Measurements from ENCODE around the gene PGM2.

PGM2 gene

DNA sequence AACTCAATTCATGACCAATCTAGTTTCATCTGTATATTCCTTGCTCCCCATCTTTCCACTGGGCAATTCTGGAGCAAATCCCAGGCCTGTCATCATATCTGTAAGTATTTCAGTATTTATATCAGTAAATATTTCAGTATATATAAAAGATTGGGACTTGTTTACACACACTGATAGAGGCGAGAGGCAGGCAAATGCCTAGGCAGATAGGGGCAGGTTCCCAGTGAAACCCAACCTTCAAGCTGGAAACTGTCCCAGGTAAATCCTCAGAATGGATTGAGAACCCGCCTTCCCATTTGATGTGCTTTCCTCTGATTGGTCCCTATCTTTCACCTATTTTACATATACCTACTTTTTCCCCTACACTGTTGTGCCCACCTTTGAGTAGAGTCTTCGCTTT lies 40.6 kb downstream of the PGM2 start:
- no peak for ATAC-seq

DNA sequence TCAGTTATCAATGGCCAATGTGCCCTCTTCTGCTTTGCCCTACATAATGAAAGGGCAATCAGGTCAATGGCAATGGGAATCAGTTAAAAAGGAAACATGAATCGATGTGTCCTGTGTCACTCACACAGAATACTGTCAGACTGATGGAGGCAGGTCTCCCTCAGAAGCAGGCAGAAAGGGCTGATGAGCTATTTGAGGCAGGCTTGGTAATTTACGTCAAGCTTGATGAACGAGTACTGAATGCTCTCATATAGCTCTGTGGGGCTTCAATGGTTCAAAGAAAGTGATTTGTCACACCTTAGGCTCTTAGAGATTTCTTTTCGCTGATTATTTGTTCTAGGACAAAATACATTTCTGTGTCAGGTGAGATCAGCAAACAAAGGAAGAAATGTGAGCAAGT lies 41.8 kb downstream of the PGM2 start:
- no peak for ATAC-seq

DNA sequence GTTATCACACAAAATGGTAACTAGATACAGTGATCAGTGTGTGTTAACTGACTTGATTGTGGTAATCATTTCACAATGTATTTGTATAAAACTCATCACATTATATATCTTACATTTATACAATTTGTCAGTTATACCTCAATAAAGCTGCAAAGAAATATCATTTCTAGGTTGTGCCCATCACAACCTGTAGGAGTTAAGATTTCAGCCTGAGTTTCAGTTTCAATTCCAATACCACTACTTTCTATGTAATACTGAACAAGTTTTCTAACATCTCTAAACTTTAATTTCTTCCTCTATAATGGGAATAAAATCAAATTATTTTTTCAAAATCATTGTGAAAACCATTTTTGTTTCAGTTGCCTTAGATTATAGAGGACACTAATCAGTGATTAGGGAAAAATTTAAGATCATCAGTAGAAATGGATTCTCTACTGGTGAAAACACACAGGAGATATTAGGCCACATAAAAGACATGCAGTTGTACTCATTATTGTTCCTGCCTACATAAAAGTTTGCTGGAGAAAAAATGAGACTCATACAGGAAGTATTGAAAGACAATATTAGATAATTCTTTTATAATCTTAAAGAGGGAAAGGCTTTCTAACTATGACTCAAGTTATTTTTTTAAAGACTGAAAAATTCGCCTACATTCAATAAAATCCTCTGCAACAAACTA lies 46.0 kb downstream of the PGM2 start:
- ATAC-seq = peak in 1 of 2 donors; percentile 24

DNA sequence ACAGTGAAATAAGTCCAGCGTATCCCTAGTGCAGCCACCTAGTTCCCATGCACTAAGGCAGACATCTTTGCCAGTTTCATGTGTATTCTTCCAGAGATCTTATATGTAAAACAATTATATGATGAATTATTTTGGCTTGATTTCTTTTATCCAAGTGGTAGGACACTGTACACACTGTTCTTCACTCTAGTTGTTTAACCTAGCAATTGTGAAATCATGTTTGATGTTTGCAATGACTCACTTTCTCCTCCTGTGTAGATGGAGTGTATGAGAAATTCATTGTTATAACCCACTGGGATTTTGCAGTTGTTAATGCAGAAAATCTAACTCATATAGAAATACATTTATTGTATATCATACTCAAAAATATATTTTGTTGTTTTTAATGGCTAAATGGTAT lies 46.9 kb downstream of the PGM2 start:
- peak in 1 of 2 donors; percentile 62 for ATAC-seq

DNA sequence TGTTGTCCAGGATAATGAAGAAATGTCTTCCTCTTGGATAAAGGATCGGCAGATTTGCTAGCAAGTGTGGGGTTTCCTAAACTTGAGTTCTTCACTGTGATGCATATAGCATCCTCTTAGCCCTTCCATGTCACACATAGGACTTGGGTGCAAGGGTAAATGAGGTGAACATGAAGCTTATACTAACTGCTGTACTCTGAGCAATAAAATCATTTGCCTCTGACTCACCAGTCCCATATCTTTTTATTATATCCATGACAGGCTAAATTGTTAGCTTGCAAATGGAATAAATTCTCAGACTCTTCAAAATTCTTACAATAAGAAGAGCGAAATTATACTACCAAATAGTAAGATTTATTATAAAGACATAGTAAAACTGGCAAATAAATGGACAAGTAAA lies 49.7 kb downstream of the PGM2 start:
- no peak for ATAC-seq

DNA sequence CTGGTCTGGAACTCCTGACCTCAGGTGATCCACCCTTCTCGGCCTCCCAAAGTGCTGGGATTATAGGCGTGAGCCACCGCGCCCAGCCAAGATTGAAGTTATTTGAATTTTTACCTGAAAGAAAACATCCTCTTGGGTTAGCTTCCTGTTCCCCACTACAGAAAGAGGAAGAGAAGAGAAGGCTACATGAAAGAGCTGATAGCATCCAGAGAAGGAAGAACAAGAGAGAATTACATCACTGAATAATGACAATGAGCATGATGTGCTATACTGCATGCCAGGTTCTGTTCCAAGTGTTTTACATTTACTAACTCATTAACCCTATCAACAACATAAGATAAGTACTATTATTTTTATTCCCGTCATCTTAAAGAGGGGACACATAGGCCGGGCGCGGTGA lies 52.9 kb downstream of the PGM2 start:
- no peak for ATAC-seq

DNA sequence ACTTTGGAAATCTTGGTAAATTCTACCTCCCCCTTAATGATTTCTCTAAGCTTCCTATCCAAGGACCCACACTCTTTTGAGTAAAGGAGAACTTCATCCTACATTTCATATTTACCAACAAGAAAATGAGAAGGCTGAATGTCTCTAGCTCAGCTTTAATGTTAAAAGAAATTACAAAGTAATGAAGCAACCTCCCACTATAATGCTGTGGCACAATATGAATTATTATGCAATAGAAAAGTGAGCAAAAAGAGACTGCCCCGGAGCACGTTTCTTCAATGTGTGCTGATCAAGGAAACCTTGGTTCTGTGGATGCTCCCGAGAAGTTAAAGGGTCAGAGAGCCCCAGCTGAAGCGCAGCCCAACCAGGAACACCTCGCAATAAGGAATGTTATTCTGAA lies 55.3 kb downstream of the PGM2 start:
- ATAC-seq = no peak

DNA sequence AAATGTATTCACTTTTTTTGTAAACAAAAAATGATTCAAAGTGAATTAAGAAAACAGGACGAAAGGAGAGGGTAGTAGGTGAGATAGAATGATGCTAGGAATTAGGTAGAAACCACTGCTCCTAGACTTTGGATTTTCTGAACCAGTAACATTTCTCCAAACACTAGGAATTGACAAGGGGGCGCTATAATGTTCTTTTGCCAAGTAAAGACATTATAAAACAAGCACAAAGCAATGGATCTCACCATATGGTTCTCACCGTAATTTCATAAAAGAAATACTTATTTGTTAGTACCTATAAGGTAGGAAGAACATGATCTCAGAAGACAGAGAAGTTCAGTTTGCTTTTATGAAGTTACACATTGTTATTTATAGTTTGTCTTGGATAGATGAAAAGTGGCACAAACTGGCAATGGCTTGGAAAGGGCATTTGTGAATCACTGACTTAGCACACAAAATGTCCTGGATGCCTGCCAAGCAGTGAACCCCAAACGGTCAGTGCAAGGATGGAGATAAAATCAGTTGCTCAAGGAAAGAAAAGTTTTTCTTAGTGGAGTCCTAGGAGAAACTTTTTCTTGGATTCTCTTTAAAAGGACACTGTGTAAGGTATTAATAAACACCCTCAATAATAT lies 56.3 kb downstream of the PGM2 start:
- ATAC-seq = no peak

DNA sequence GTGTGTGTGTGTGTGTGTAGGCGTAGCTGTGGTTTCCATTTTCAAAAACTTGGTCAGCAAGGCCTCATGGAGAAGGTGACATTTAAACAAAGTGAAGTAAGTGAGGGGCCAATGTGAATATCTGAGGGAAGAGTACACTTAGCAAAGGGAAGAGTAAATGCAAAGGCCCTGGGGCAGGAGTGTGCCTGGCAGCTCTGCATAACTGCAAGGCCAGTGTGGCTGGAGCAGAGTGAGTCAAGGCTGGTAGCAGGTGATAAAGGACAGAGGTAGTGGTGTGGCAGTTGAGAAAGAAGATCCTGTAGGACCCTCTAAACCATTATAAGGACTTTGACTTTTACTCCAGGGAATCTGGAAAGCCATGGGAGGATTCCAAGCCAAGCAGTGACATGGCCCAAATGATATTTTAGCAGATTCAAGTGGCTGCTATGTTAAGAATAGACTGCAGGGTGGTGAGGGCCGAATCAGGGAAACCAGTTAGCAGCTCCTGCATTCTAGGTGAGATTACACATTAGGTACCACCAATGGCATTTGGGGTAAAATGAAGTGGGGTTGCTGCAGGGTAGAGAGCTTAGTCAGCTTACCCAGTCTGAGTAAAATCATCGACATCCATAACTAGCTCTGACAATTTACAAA lies 58.5 kb downstream of the PGM2 start:
- ATAC-seq = no peak

DNA sequence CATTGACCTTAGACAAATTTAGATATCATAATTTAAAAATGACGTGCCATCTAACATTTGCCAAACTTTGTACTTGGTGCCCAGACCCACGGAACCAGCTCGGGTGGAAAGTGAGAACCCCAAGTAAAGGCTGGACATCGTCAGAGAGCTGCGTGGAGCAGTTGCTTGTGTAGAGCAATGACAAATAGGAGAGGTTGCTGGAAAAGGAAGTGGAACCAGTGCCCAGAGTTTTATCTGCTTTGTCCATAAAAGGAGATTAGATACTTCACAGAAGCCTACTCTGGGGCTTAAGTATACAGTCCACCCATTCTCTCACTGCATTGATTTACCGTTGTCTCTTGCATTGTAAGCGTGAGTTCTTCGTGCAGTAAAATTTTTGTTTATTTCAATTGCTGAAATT lies 59.0 kb downstream of the PGM2 start:
- no peak for ATAC-seq

DNA sequence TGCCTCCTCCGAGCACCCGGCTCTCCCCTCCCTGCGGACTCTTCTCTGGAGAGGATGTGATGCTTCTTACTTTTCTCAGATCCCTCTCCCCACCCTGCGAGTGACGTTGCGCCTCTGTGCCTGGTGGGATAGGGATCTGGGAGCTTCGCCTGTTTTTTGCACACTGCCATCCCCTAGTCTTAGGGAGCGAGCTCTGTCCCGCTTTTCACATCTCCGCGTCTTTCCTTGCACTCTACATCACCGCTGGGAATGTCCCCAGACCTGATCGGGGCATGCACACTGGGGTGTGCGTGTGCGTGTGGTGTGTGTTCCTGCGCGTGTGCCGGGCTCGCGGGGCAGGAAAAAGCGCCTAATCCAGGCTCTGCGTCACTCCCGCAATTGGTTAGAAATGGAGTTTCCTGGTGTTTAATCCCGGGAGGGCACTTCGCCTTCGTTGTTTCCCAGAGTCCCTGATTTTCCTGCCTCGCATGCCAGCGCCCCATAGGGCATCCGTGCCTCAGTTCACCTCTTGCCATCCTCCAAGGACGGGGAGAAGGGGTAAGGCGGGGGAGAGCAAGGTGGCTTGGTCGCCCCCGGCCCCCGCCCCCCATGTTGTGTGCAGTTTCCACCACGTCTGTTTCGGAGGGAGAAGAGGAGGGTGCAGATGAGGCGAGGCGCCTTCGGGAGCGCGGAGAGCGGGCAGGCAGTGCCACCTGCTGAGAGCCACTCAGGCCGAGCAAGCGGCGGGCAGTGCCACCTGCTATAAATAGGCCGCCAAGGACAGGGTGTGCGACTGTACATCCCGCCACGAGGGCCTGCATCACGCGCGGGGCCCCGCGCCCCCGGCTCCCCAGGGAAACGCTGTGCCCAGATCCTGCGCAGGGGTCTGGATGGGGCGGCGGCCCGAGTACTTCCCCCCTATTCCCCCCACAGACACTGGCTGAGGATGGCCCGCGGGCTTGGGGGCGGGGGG lies 63.6 kb downstream of the PGM2 start:
- peak; percentile 5 to 11 for ATAC-seq

DNA sequence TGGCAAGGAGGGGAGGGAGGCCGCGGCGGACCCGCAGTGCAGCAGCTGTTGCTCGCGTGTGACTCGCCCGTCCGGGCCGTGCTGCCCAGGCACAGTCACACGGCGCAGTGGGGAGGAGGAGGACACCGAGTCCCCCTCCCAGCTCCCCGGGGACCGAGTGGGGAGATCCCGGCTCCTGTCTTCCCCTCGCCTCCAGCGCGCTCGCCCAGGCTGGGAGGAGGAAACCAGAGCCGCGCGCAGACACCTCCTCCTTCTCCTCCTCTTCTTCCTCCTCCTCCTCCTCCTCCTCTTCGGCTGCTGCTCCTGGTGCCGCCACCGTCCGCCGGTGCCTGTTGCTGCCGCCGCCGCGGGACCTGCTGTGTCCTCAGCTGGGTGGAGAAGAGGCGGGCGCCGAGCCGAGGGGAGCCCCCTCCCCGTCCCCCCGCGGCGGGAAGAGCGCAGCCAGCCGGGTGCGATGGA lies 64.3 kb downstream of the PGM2 start, which contains the start of gene TBC1D1:
Gene TBC1D1, plus strand, starts transcription at position 284 of the 459 bp plus-strand sequence. CDS start 11,012 bp downstream, outside the sequence.
- ATAC-seq = peak; percentile 9 to 21

DNA sequence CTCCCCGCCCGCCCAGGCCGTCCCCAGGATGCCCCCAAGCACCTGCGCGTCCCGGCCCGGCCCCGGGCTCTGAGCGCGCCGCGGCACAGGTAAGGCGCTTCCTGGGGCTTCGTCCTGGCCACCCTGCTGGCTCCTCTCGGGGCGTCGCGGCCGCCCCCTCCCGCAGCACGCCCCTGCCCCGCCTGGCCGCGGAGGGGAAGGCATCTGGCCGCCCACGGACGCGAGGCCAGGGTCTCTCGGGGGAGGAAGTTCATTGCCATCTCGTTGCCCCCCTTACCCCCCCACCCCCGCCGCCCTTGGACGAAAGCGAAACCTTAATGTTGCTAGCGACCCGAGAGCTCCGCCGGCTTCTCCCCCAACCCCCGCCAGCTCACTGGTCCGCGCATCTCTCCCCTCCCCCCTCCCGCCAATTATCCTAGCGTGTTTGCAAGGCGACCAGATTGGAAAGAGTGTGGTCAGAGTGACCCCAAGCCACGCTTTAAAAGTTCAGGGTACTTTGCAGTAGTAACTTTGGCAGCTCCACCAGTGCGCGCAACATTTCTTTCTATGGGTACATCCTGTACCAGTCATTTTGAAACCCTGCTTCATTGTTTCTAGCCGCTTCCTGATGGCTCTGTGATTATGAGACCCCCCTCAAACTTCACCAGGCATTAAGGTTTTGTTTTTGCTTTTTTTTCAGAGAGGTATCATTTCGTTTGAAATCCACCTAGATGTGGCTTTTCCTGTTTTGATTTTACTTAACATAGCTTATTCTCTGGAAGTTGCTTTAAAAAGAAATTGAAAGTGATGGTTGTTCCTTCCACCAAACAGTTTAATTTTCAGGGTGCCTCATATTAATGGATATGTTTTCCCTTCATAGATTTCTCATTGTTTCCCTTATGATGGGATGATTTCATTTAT lies 65.0 kb downstream of the PGM2 start:
- peak; percentile 72 to 74 for ATAC-seq

DNA sequence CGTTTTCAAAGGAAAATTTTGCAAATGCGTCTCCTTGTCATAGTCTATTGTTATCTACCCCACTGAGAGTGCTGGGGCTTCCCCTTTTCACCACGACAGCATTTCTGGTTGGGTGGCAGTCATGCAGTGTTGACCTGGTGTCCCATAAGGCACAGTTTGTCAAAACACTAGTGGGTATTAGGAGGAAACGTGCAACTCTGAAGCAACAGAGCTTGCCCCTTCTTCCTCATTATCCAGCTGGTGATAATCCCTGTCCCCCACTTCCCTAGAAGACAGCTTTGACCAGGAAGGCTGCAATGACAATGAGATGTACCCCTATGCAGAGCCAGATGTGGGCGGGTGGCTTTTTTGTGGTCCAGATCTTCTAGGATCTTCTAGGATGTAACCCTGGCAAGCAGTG lies 66.2 kb downstream of the PGM2 start:
- peak; percentile 61 to 68 for ATAC-seq

DNA sequence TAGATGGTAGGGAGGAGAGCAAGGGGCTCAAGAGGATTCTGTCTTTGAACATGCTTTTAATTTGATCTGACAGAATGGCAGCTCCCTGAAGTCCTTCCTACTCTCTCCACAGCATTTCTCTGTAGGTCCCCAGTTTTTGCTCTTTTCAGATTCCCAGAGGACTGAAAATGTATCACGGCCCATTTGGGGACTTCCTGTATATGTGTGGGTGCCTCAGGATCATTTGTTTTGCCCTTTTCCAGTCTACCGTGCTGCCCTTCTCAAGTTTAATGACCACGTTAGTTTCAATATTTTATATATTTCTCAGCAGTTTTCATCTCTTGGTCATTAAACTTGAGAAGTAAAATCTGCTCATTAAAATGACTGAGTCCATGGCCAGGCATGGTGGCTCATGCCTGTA lies 66.7 kb downstream of the PGM2 start:
- no peak for ATAC-seq

DNA sequence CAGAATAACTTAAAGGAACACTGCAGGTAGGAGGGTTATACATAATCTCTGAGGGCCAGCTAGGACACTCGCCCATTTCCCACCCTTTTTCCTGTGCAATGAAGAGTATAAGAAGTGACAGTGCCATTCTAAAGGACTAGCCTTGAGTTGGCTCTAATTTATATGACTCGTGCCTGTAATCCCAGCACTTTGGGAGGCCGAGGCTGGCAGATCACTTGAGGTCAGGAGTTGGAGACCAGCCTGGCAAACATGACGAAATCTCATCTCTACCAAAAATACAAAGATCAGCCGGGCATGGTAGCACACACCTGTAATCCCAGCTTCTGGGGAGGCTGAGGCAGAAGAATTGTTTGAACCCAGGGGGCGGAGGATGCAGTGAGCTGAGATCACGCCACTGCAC lies 68.8 kb downstream of the PGM2 start:
- no peak for ATAC-seq

DNA sequence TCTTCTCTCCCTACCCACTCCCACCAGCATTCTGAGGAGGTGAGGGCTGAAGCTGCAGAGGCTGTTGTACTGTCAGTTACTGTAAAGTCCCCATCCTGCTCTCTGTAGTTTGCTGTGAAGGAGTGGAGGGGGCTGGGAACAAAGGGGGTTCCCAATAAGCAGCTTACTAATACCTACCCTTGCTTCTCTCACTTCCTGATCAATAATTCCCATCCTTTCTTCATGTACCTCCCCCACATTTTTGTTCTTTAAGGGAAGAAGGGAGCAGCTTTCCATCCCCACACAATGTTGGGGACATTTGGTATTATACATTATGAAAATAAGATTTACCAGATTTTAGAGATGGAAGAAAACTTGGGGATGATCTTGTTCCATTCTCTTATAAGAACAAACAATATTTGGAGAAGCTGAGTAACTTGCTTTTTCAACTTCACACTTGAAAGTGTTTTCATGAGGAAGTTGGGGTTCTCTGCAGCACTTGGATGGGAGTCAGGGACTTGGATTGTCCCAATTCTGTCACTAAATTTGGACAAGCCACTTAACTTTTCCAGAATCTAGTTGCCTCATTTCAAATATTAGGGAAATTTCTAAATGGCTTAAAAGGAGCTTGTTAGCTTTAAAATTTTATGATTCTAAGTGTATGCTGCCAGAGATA lies 69.8 kb downstream of the PGM2 start:
- ATAC-seq = no peak

DNA sequence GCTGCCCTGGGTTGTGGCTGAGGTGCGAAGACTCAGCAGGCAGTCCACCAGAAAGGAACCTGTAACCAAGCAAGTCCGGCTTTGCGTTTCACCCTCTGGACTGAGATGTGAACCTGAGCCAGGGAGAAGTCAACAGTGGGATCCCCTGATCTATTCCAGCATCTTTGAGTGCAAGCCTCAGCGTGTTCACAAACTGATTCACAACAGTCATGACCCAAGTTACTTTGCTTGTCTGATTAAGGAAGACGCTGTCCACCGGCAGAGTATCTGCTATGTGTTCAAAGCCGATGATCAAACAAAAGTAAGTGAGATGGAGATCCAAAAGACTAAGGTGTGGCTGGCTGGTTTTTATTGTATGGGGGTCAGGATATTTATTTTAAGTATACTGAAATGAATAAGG lies 75.7 kb downstream of the PGM2 start:
- no peak for ATAC-seq

DNA sequence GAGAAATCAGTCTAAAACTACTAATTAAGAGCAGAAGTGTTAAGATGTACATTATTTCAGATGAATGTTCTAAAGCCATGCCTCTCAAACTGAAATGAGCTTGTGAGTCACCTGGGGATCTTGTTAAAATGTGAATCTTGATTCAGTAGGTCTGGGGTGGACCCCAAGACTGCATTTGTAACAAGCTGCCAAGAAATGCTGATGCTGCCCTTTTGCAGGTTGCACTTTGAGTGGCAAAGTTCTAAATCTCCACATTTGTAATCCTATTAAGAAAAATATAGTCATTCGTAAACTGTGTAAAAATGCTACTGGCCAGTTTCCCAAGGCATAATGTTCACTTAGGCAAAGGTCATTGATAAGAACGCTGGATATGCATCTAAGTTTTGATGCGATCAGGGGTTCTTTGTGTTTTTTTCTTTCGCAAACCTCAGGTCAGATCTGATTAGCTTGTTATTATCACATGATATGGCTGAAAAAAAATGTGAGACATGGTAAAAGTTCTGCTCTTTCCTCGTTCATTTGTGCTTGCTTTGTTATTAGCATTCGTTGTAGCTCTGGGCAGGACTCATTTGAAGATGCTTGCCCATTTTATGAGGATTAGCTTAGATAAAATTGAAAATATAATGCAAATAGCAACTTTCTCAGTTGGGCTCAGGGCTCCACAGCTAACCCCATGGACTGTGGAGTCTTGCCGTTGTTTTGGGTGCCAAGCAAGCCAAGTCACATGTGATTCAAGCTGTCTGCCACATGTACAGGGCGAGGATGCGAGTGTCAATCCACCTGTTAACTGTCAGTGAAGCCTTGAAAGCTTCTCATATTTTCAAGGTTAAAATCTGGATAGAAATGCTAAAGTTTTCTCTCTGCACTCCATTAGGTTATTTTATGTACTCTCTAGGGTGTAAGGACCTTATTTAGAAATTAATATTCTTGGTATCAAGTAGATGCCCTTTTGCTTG lies 76.5 kb downstream of the PGM2 start:
- no peak for ATAC-seq

DNA sequence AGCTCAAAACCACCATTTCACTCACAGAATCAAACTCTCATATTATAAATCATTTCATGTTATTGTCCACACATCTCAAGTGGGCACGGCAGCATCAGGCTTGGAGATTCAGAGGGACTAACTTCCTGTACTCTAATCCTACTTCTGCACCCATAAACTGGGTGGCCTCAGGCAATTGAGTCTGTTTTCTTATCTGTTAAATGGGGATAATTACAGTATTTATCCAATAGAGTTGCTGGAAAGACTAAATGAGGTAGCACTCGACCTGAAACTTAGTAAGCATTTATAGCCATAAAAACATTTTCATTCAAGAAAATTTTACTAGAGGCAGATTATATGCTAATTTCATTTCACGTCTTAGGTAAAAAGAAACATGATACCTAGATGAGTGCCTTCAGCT lies 77.4 kb downstream of the PGM2 start:
- ATAC-seq = no peak
